Muscle layer of colon (tissue), 2 donors: ENCODE measurements around the gene STOX1.

Experiments used
- H3K27ac ChIP-seq: one replicate; pipeline ENCODE4 v1.7.0; 2013; ENCODE audit warnings: low read depth, mild to moderate bottlenecking, low read length, moderate library complexity
- H3K27me3 ChIP-seq, 2 donors: one replicate each; pipeline ENCODE4 v1.7.0; 2013; ENCODE audit warnings: low read length in 2 of 2, mild to moderate bottlenecking in 2 of 2; ENCODE audit not compliant: insufficient read depth in 2 of 2, control insufficient read depth in 1 of 2
- H3K36me3 ChIP-seq: one replicate; pipeline ENCODE4 v1.7.0; 2013; ENCODE audit warnings: mild to moderate bottlenecking, low read length; ENCODE audit not compliant: insufficient read depth
- H3K4me1 ChIP-seq: one replicate; pipeline ENCODE4 v1.7.0; 2013; ENCODE audit warnings: mild to moderate bottlenecking, low read length; ENCODE audit not compliant: insufficient read depth
- H3K4me3 ChIP-seq, 2 donors: one replicate each; pipeline ENCODE4 v1.7.0; 2013; ENCODE audit warnings: low read length in 2 of 2, low read depth in 1 of 2, mild to moderate bottlenecking in 1 of 2, moderate library complexity in 1 of 2
- H3K9ac ChIP-seq: one replicate; pipeline ENCODE4 v1.7.0; 2013; ENCODE audit warnings: low read length
- H3K9me3 ChIP-seq: one replicate; pipeline ENCODE4 v1.7.0; 2013; ENCODE audit warnings: mild to moderate bottlenecking, low read length
- donor health status: abdominal sarcoma.
- donor health status: Adenocarcinoma of cecum.

STOX1 gene

DNA sequence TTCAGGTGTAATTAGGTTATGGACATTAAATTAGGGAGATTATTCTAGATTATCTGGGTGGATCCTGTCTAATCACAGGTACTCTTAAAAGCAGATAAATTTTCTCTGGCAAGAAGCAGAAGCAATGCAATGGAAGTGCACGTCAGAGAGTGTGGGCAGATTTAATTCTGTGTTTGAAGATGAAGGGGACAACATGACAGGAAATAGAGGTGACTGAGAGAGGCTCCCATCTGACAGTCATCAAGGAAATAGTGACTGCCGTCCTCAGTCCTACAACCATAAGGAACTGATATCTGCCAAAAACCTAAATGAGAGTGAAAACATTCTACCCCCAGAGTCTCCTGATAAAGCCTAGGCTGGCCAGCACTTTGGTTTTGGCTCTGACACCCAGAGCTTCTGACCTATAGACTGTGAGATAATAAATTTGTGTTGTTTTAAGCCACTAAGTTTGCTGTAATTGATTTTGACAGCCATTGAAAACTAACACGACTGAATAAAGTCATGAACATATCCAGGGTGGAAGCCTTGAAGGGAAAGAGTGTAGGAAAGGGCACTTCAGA is 43.3 kb downstream of the STOX1 start:
- H3K9me3 ChIP-seq: no peaks in the 10 kb centered on the region
- H3K9ac ChIP-seq: no peak overlapping the region
- H3K36me3 ChIP-seq: no peaks in the 10 kb centered on the region
- H3K27me3 ChIP-seq: no peaks in the 10 kb centered on the region
- no peak overlapping the region for H3K4me3 ChIP-seq
- H3K4me1 ChIP-seq: peaks cover 5% of the 10 kb centered on the region
- H3K27ac ChIP-seq: no peak overlapping the region

DNA sequence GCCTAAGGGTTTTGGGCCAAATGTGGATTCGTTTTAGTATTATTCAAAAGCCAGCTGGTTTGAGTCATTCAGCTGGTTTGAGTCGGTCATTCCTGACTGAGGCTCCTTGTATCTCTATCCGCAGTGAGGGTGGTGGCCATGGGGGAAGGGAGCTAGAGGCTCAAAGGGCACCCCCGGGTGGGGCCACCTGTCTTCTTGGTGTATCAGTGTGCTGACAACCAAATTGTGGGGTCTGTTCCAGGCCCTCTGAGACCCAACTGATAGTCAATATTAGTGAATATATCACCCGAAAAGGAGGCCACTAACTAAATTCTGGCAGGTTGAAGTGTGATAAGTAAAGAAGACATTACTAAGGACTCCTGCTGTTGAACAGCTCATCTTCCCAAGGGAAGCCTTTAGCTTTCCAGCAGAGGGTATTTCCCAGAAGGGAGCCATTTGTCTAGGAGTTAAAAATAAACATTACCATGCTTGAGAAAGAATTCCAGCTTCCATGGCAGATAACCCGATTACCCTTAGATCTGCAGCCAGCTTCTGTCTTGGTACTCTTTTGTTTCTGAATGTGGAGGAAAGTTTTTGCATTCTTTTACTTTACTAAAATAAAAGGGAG is 43.9 kb downstream of the STOX1 start:
- Histone ChIP-seq H3K27me3 (no peaks in the 10 kb centered on the region), H3K9ac (no peak overlapping the region)

GRCh38 chr10:68871731-68872342 is 44.5 kb downstream of the STOX1 start:
- H3K27me3 ChIP-seq: no peaks in the 10 kb centered on the region
- no peak overlapping the region for H3K4me3 ChIP-seq
- H3K27ac ChIP-seq: no peak overlapping the region
- H3K9ac ChIP-seq: no peak overlapping the region
- H3K4me1 ChIP-seq: peaks cover 5% of the 10 kb centered on the region
- no peaks in the 10 kb centered on the region for H3K9me3 ChIP-seq
- H3K36me3 ChIP-seq: no peaks in the 10 kb centered on the region

More for the DNA sequence above, 43.9 kb downstream of the STOX1 start:
- H3K4me1 ChIP-seq: peaks cover 5% of the 10 kb centered on the region
- no peak overlapping the region for H3K4me3 ChIP-seq
- H3K9me3 ChIP-seq: no peaks in the 10 kb centered on the region
- no peak overlapping the region for H3K27ac ChIP-seq
- no peaks in the 10 kb centered on the region for H3K36me3 ChIP-seq

GRCh38 chr10:68876246-68877138 is 49.2 kb downstream of the STOX1 start:
- H3K9ac ChIP-seq: no peak overlapping the region
- peaks cover 2% of the 10 kb centered on the region for H3K4me1 ChIP-seq
- H3K36me3 ChIP-seq: no peaks in the 10 kb centered on the region
- no peaks in the 10 kb centered on the region for H3K27me3 ChIP-seq
- no peak overlapping the region for H3K4me3 ChIP-seq
- H3K27ac ChIP-seq: no peak overlapping the region
- no peaks in the 10 kb centered on the region for H3K9me3 ChIP-seq

GRCh38 chr10:68877482-68878110 is 50.3 kb downstream of the STOX1 start:
- no peaks in the 10 kb centered on the region for H3K9me3 ChIP-seq
- no peak overlapping the region for H3K9ac ChIP-seq
- no peaks in the 10 kb centered on the region for H3K4me1 ChIP-seq
- no peak overlapping the region for H3K27ac ChIP-seq
- H3K4me3 ChIP-seq: no peak overlapping the region
- no peaks in the 10 kb centered on the region for H3K27me3 ChIP-seq
- H3K36me3 ChIP-seq: no peaks in the 10 kb centered on the region

DNA sequence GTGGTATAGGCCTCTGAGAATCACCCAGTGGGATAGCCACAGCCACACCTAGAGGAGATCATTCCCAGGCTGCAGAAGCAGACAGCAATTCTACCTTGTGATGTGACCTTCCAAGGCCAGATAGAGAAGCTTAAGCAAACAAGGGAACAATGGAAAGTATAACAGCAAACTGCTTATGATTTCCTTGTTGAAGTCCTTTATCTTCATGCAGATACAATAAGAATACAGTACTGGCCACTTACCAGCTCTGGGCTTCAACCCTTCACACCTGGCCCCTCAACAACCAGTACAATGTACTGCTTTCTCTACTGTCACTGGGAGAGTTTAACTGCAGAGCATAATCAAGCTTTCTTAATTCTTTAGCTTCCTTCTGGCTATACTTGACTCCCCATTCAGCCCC is 51.2 kb downstream of the STOX1 start:
- no peak overlapping the region for H3K27ac ChIP-seq
- no peaks in the 10 kb centered on the region for H3K9me3 ChIP-seq
- H3K9ac ChIP-seq: no peak overlapping the region
- no peaks in the 10 kb centered on the region for H3K27me3 ChIP-seq
- no peaks in the 10 kb centered on the region for H3K4me1 ChIP-seq
- H3K36me3 ChIP-seq: no peaks in the 10 kb centered on the region
- H3K4me3 ChIP-seq: no peak overlapping the region

DNA sequence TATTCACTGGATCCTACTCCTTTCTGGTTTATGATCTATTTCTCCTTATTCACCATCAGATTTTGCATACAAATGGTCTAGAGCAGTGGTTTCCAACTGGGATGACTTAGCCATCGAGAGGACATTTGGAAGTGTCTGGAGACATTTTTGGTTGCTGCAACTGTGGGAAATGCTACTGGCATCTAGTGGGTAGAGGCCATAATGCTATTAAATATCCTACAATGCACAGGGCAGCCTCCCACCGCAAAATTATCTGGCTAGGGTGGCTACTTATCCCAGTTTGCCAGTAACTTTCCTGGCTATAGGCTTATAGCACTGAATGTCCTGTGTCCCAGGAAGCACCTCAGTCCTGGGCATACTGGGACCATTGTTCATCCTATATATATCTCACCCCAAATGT is 52.3 kb downstream of the STOX1 start:
- Histone ChIP-seq H3K36me3 (no peaks in the 10 kb centered on the region), H3K4me3 (no peak overlapping the region), H3K27ac (no peak overlapping the region), H3K9ac (no peak overlapping the region), H3K4me1 (no peaks in the 10 kb centered on the region), H3K9me3 (no peaks in the 10 kb centered on the region), H3K27me3 (no peaks in the 10 kb centered on the region)

DNA sequence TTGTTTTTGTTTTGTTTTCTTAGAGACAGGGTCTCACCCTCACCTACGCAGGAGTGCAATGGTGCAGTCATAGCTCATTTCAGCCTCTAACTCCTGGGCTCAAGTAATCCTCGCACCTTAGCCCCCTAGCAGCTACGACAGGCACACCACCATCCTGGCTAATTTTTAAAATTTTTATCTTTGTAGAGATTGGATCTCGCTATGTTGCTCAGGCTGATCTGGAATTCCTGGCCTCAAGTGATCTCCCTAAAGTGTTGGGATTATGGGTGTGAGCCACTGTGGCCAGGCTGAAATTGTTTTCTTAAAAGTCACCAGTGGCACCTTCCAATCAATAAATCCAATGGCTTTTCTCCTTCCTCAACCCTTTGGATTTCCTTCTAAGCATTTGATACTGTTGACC is 52.9 kb downstream of the STOX1 start:
- H3K9me3 ChIP-seq: no peaks in the 10 kb centered on the region
- no peak overlapping the region for H3K9ac ChIP-seq
- H3K4me3 ChIP-seq: no peak overlapping the region
- H3K27ac ChIP-seq: no peak overlapping the region
- H3K27me3 ChIP-seq: no peaks in the 10 kb centered on the region
- no peaks in the 10 kb centered on the region for H3K36me3 ChIP-seq
- H3K4me1 ChIP-seq: no peaks in the 10 kb centered on the region

GRCh38 chr10:68895041-68895440 is 67.7 kb downstream of the STOX1 start:
- H3K27me3 ChIP-seq: no peaks in the 10 kb centered on the region
- no peaks in the 10 kb centered on the region for H3K36me3 ChIP-seq
- H3K4me1 ChIP-seq: peaks cover 3% of the 10 kb centered on the region
- no peak overlapping the region for H3K27ac ChIP-seq
- H3K9me3 ChIP-seq: no peaks in the 10 kb centered on the region
- no peak overlapping the region for H3K4me3 ChIP-seq
- no peak overlapping the region for H3K9ac ChIP-seq

DNA sequence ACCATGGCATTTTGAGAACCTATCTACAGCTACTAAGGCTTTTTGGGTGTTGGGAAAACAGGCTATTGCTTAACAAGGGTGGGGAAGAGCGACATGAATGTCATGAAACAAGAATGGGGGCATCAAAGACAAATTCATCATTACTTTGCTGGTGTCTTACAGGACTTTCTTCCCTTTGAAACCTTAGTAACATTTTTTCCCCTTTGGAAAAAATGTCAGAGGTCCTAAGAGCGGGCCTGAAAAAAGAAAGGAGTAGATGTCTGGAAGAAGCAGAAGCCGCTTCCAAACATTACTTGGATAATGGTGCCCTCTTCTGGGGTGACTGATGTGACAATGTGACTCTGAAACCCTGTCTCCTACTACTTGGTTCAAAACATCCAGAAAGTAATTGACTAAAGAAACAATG is 70.0 kb downstream of the STOX1 start:
- H3K27me3 ChIP-seq: no peaks in the 10 kb centered on the region
- H3K36me3 ChIP-seq: no peaks in the 10 kb centered on the region
- peaks cover 14% of the 10 kb centered on the region for H3K4me1 ChIP-seq
- no peak overlapping the region for H3K9ac ChIP-seq
- no peaks in the 10 kb centered on the region for H3K9me3 ChIP-seq
- no peak overlapping the region for H3K4me3 ChIP-seq
- no peak overlapping the region for H3K27ac ChIP-seq

GRCh38 chr10:68899186-68899745 is 71.9 kb downstream of the STOX1 start:
- no peaks in the 10 kb centered on the region for H3K36me3 ChIP-seq
- H3K4me3 ChIP-seq: no peak overlapping the region
- peaks cover 22% of the 10 kb centered on the region for H3K4me1 ChIP-seq
- H3K27me3 ChIP-seq: no peaks in the 10 kb centered on the region
- H3K9me3 ChIP-seq: no peaks in the 10 kb centered on the region
- H3K9ac ChIP-seq: no peak overlapping the region
- no peak overlapping the region for H3K27ac ChIP-seq
